HG03175 (cell line): ENCODE results near the gene LAMTOR4.

Source experiments
- ATAC-seq: cut with Tn5 transposase; IDR thresholded peaks from one replicate; pipeline ENCODE4 v1.9.1; 2021; ENCODE audit warnings: mild to moderate bottlenecking, moderate library complexity; ENCODE audit not compliant: unreplicated experiment

LAMTOR4 gene

GRCh38 chr7:100148559-100149328 lies at the start of gene LAMTOR4:
TSS of gene LAMTOR4 (plus strand) at chr7:100148918. CDS start at chr7:100148973, 55 bp downstream.
- peak; percentile 99 for ATAC-seq

DNA sequence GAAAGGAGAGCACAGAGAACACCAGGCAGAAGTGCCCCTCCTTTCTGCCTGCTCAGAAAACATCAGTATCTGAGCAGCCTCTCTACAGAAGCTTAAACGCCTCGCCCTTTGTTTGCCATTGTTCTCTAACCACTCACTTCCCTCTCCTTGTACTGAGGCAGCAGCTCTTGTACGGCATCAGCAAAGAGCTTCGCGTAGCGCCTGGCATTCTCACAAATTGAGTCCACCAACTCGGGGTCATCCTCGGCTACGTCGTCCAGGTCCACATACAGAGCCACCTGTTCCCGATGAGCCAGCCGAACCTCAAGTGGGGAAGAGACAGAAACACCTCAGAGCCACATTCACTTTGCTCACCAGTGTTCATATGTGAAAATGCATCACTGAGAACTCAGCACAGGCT lies 49.3 kb upstream of the LAMTOR4 start:
- no peak for ATAC-seq

DNA sequence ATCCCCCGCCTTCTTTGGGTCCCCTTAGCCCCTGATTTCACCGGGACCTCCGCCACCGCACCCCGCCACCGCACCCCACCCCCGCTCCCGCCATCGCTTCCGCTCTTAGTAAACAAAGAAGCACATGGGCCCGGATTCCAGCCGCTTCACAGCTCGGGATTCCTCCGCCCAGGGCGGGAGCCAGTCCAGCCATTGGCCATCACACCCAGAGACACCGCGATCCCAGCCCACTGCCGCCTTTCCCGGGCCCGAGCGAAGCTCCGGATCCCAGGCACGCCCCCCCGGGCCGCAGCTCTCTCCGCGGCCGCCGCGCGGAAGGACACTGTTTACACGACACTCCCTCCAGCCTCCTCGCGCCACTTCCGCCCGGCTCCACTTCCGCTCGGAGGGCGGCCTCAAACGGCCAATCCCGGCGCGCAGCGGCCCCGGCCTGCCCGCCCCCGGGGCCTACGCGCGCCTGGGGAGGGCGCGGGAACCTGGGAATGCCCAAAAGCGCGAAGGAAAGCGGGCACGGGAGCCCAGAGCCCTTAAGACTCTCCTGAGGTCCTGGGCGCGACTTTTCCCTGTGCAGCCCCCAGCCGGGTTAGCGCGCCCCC lies 48.2 kb upstream of the LAMTOR4 start:
- peak; percentile 65 for ATAC-seq

- peak; percentile 87 for ATAC-seq
Measured at GRCh38 chr7:100101016-100101862, 47.5 kb upstream of the LAMTOR4 start, which contains the start of the genes AP4M1 and MCM7. TSS of gene AP4M1 (plus strand) at chr7:100101643. CDS start at chr7:100101715, 72 bp downstream. TSS of gene MCM7 (minus strand) at chr7:100101397. CDS start at chr7:100101294, 103 bp downstream.

- ATAC-seq = no peak
Measured at GRCh38 chr7:100102950-100103840, 45.5 kb upstream of the LAMTOR4 start.

- no peak for ATAC-seq
Measured at GRCh38 chr7:100105534-100105933, 43.2 kb upstream of the LAMTOR4 start.

- no peak for ATAC-seq
Measured at GRCh38 chr7:100106633-100107032, 42.1 kb upstream of the LAMTOR4 start.

DNA sequence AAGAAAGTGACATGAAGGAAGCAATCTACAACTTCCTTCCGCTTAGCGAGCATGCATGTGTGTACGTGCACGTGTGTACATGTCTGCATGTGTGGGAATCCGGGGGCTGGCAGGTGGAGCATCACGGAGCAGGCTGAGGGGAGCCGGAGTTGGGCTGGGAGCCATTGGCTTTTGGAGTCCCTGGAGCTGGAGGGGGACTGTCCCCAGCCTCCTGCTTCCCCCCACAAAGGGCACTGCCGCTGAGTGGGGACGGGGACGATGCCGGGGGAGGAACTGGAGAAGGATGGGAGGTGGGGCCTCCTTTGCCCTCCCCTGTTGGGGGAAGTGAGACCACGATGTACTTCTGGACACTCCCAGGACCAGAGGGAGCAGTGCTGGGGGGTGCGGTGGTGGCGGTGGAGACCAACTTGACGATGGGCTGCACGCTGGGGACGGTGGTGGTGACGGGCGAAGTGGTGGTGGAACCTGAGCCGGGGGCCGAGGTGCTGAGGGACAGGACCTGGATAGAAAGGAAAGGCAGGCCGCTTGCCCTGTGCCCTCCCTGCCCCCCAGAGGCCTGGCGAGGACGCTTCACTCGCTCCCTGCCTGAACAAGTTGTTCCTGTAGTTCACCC lies 41.5 kb upstream of the LAMTOR4 start:
- ATAC-seq = no peak

DNA sequence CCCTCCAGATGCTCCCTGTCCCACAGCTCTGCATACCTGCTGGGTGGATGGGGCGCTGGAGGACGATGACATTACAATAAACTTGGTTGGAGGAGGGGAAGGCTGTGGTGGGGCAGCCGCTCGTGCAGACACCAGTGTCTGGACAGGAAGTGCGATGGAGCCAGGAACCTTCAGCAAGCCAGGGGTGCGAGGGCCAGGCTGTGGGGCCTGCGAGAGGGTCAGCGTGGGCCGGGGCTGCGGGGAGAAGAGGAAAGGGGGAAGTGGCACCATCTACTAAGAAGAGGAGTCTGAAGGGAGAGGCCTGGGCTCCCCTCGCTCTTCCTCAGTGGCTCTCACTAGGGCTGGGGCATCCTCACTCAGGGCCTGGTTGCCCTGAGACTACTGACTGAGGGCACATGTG lies 40.8 kb upstream of the LAMTOR4 start:
- ATAC-seq = no peak

DNA sequence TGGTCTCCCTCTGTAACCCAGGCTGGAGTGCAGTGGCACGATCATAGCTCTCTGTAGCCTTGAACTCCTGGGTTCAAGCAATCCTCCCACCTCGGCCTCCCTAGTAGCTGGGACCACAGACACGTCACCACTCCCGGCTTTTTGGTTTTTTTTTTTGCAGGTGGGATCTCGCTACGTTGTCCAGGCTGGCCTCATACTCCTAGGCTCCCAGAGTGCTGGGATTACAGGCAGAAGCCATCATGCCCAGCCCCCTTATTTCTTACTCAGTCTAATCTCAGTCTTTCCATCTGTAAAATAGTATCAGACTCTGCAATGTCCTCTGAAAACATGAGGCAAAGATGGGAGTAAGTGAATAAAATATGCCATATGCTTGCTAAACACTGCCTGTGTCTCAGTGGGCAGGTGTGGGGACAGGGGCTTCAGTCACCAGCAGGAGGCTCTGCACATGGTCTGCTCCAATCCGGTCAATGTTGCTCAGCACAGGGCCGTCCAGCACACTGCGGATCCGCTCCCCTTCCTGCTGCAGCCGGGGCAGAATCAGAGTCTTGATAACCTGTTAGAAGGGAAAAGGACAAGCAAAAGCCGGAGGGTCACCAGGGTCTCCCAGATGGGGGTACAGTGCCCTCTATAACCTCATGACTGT lies 39.1 kb upstream of the LAMTOR4 start:
- no peak for ATAC-seq

GRCh38 chr7:100111156-100111555 lies 37.6 kb upstream of the LAMTOR4 start:
- no peak for ATAC-seq

DNA sequence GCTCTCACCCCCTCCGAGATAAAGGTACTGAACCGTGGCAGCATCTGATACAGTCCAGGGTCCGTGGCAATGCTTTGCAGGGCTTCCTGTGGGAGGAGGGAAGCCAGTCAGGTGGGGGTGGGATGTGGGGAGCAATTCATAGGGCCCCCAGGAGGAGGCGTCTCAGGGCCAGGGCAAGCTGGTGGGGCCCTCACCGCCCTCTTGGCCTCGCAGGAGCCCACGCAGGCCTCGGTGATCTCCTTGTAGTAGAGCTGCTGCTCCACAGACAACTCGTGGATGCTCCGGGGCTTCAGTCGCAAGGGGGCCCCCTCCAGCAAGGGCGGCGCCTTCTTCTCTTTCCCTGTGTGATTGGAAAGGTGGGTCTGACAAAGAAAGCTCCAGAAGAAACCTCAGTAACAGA lies 36.8 kb upstream of the LAMTOR4 start:
- no peak for ATAC-seq

GRCh38 chr7:100115026-100115425 lies 33.7 kb upstream of the LAMTOR4 start:
- no peak for ATAC-seq

DNA sequence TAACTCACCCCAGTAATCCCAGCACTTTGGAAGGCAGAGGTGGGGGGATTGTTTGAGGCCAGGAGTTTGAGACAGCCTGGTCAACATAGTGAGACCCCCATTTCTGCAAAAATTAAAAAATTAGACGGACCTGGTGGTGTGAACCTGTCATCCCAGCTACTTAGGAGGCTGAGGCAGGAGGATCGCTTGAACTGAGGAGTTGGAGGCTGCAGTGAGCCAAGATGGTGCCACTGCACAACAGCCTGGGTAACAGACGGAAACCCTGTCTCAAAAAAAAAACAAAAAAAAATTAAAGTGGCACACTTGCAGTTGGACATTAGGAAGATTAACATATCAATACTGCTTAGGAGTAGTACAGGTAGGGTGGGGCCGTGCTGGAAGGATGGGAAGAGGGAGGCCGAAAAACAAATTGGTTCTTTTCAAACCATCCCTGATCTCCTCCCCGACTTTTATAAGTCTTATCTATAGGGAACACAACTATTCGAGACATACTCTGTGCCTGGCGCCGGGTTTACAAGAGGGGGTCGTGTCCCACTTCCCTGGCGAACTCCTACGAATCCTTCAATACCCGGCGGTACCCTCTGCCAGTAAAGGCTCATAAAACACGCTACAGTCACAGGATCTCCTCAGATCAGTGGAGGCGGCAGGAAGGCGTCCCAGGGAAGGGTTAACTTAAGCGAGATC lies 30.2 kb upstream of the LAMTOR4 start:
- ATAC-seq = no peak

- ATAC-seq = peak; percentile 70
Measured at GRCh38 chr7:100119072-100119969, 29.4 kb upstream of the LAMTOR4 start, which contains the start of the genes CNPY4 and TAF6. TSS of gene CNPY4 (plus strand) at chr7:100119634. CDS start at chr7:100119745, 111 bp downstream. TSS of gene TAF6 (minus strand) at chr7:100119358. CDS start at chr7:100114209, 5,149 bp downstream.

DNA sequence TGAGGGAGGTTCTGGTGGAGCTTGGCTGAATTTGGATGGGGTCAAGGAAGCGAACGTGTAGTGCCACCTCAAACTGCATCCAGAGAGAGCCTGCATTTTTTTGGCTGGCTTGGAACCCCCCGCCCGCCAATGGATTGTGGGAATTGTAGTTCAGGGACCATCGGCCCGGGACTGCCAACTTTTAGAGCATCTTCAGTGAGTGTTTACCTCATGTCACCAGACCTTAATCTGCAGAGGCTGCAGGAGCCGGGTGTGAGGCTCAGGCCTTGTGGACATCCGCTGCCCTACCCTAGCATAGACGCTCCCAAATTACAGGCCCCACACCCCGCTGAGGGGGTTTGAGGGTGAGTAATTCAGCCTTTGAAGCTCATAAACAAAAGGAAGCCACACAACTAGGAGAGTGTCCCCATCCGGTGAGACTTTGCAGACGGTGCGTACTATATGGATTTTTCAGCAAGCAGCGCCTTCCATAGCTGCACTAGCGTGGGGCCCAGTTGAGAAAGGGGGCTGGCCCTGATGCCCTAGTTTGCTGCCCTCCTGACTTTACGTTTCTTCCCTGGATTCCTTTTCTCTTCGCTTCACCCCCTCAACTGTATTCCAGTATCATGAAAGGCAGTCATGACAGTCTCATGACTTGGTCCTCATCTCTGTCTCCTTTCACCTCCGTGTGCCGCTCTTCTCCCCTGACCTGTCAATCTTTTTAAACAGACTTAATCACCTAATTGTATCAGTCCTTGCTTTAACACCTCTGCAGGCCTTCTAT lies 28.6 kb upstream of the LAMTOR4 start:
- peak; percentile 23 for ATAC-seq

DNA sequence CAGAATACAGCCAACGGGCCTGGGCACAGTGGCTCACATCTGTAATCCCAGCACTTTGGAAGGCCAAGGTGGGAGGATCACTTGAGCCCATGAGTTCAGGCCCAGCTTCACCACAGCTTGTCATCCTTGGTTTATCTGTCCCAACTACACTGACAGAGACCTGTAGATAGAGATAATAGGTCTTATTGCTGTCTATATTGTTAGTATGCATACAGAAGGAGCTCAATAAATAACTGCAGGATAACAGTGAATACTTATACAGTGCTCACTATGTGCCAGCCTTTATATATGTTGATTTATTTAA lies 28.0 kb upstream of the LAMTOR4 start:
- ATAC-seq = no peak
